Measurements from ENCODE around the gene CSGALNACT2. TPM values are rescaled to one million over a fixed set of nuclear protein-coding genes. Genes with fewer than 3 reads are reported as not detected.
"Not testable (repeated sequence)": the region's sequence is repeated elsewhere in the genome, so short reads cannot be mapped to it uniquely, and the experiment has no call there.

Gene CSGALNACT2, protein sequence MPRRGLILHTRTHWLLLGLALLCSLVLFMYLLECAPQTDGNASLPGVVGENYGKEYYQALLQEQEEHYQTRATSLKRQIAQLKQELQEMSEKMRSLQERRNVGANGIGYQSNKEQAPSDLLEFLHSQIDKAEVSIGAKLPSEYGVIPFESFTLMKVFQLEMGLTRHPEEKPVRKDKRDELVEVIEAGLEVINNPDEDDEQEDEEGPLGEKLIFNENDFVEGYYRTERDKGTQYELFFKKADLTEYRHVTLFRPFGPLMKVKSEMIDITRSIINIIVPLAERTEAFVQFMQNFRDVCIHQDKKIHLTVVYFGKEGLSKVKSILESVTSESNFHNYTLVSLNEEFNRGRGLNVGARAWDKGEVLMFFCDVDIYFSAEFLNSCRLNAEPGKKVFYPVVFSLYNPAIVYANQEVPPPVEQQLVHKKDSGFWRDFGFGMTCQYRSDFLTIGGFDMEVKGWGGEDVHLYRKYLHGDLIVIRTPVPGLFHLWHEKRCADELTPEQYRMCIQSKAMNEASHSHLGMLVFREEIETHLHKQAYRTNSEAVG
- polyA plus RNA-seq, result 10 to 100 TPM; 14.8 to 27.6 (median 17.6) TPM

DNA sequence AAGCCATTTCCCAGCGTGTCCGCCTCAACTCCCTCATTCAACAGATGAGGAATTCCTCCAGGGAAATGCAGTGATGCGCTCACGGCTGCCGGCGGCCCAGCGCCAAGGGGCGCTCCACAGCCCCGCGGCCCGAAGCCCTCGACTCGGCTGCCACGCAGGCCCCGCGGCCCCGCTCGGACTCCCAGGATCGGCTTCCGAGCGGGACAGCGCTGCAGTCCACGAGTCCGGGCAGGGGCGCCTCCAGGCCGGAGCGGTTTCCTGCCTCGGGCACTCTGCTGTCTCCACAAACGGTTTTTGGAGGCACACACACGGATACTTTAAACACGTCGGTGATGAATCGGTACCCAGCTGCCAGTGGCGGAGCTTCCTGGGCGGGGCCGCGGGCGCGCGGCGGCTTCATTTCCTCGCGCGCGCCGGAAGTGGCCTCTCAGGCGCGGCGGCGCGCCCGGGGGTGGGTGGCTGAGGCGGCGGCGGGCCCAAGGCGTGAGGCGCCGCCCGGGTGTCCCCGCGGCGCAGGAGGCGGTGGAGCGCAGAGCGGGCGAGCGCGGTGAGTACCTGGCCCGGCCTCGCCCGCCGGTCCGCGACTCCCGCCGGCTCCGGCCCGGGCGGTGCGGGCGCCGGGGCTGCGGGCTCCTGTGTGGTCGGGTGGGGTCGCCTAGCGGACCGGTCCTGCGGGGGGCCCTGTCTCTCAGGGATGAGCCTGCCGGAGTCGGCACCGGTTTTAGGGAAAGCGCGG lies at the start of gene CSGALNACT2:
Gene CSGALNACT2 (plus strand): TSS at position 425 of the 736 bp plus-strand sequence. CDS start 16,705 bp downstream, outside the sequence.
- Mint-ChIP-seq H3K27me3 (ENCODE audit: low read depth in 3 of 3) (peaks cover 9 to 18% (median 17%) of the 10 kb centered on the region in 3 donors), H3K4me3 (peak within 1 kb of the TSS; percentile 93 to 100 (median 95)), H3K9me3 (no peaks in the 10 kb centered on the region), H3K36me3 (peaks cover 0 to 3% (median 0%) of the 10 kb centered on the region in 3 donors), H3K27ac (peak within 1 kb of the TSS; percentile 96 to 100 (median 98)), H3K4me1 (peaks cover 52 to 88% of the 10 kb centered on the region in 2 donors)
- DNase-seq, result peak; percentile 90 to 92 (median 90)

DNA sequence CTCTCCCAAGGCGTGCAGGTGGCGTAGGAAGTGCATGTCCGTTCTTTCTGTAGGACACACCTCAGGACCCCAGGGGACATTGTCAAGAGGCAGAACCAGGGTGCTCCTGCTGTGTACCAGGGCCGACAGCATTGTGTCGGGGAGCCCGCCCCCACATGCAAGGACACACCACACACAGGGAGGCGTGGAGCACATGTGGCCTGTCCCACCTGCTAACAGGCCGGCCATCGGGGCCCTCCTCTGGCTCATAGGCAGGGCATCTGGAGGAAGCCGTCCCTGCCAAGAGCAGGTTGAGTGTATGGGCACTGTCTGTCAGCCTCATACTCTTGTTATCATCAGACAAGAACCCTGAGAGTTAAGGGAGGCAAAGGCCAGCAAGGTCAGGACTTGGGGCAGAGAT lies 48.7 kb upstream of the CSGALNACT2 start:
- H3K4me3 Mint-ChIP-seq, result no peak overlapping the region
- H3K36me3 Mint-ChIP-seq, result no peaks in the 10 kb centered on the region
- H3K4me1 Mint-ChIP-seq, result no peaks in the 10 kb centered on the region
- H3K27ac Mint-ChIP-seq, result no peak overlapping the region
- peaks cover under 1 to 8% (median 4%) of the 10 kb centered on the region in 3 donors for H3K27me3 Mint-ChIP-seq (ENCODE audit: low read depth in 3 of 3)
- no peak for DNase-seq
- peaks cover 0 to 1% (median 0%) of the 10 kb centered on the region in 6 donors for H3K9me3 Mint-ChIP-seq

DNA sequence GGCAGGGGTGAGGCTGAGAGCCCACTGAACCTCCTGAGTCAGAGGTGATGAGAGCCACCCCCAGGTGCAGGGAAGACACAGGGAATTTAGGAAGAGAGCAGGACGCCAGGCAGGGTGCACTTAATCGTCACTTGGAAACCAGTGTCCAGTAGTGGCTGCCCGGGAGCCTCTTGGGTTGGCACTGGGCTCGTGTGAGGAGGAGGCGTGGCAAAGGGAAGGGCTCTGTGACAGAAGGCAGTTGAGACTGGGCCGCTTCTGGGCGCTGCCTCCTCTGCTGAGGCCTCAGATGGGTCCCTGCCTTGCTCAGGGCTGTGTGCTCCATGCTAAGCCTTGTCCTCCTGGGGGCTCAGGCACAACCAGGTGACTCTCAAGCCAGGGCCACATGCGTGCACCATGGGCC lies 48.1 kb upstream of the CSGALNACT2 start:
- Mint-ChIP-seq H3K9me3 (peaks cover 0 to 1% (median 0%) of the 10 kb centered on the region in 6 donors), H3K27me3 (ENCODE audit: low read depth in 3 of 3) (peaks cover 0 to 6% (median 3%) of the 10 kb centered on the region in 3 donors), H3K4me1 (no peaks in the 10 kb centered on the region), H3K27ac (no peak overlapping the region), H3K4me3 (no peak overlapping the region), H3K36me3 (no peaks in the 10 kb centered on the region)
- DNase-seq, result no peak

DNA sequence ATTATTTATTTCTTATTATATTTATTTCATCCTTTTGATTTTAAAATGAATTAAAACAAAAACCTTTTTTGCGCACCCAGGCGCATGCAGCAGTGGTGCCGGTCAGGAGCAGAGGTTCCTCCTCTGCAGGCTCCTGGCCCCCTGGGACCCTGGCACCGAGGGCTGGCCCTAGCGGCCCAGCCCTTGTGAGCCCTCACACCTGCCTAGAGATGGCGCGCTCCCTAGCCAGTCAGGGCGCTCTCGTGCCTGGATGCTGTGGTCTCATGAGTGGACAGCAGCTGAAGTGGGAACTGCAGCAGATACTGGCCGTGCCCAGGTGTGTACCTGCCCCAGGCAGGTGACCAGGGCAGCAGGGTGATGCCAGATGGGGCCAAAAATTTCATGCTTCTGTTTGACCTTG lies 47.6 kb upstream of the CSGALNACT2 start:
- H3K4me1 Mint-ChIP-seq, result no peaks in the 10 kb centered on the region
- no peak overlapping the region for H3K4me3 Mint-ChIP-seq
- H3K36me3 Mint-ChIP-seq, result no peaks in the 10 kb centered on the region
- DNase-seq, result no peak
- H3K27ac Mint-ChIP-seq, result no peak overlapping the region
- H3K27me3 Mint-ChIP-seq (ENCODE audit: low read depth in 3 of 3), result peaks cover 0 to 8% (median 5%) of the 10 kb centered on the region in 3 donors
- H3K9me3 Mint-ChIP-seq, result peaks cover 0 to 1% (median 0%) of the 10 kb centered on the region in 6 donors

DNA sequence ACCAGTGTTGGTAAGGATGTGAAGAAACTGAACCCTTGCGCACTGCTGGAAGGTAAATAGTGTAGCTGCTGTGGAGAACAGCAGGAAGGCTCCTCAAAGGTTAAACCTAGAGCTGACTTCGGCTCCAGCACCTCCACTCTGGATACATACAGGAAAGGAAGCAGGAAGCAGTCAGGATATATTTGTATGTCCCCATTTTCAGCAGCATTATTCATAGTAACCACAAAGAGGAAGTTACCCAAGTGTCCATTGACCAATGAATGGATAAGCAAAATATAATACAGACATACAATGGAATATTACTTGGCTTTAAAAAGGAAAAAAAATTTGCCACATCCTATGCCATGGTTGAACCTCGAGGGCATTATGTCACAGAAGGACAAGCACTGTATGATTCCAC lies 46.4 kb upstream of the CSGALNACT2 start:
- peaks cover 0 to 1% (median 0%) of the 10 kb centered on the region in 6 donors for H3K9me3 Mint-ChIP-seq
- DNase-seq, result no peak
- no peaks in the 10 kb centered on the region for H3K4me1 Mint-ChIP-seq
- H3K36me3 Mint-ChIP-seq, result no peaks in the 10 kb centered on the region
- H3K4me3 Mint-ChIP-seq, result no peak overlapping the region
- H3K27ac Mint-ChIP-seq, result no peak overlapping the region
- peaks cover 0 to 8% (median 5%) of the 10 kb centered on the region in 3 donors for H3K27me3 Mint-ChIP-seq (ENCODE audit: low read depth in 3 of 3)

DNA sequence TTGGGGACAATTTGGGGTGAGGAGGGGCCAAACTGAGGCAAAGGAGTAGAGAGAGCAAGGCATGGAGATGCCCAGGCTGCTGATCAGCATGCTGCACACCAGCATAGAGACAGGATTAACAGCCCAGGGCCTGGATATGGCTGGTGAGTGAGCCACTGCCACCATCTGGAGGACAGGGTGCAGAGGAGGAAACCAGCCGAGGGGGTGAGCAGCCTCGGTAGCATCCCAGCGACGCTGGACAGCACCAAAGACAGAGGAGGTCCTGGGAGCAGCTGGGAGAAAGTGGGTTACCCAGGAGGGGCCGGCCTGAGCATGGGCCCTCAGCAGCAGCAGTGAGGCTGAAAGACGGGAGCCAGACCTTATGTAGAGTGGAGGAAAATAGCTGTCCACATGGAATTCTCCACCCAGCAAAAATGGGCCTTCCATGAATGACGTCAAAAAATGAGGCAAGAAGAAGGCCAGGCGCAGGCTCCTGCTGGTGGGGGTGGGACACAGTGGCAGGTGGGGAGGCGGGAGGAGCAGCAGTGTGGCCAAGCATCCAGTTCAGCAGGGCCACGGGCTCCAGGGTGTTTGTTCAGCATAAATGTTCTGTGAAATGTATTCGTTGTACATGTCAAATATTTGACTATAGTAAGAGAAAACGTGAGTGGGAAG lies 44.7 kb upstream of the CSGALNACT2 start:
- Mint-ChIP-seq H3K36me3 (no peaks in the 10 kb centered on the region), H3K27me3 (ENCODE audit: low read depth in 3 of 3) (peaks cover 0 to 8% (median 4%) of the 10 kb centered on the region in 3 donors), H3K4me1 (no peaks in the 10 kb centered on the region), H3K27ac (no peak overlapping the region), H3K4me3 (no peak overlapping the region), H3K9me3 (no peaks in the 10 kb centered on the region)
- DNase-seq, result no peak

DNA sequence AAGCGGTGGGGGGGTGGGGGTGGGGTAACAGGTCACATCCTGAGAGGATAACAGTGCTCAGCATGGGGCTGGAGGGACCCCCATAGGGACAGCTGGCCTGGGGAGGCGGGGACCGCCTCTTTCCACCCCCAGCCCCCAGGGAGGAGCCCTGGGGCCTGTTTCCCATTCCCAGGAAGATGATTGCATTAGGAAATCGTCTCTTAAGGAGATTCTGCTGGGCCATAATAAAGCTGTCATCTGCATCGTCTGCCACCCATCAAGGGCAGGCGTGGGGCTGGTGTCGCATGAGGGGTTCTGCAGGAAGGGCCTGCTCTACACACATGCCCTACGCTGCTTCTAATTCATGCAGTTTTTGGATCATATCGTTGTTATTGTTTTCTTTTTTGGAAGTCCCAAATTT lies 44.2 kb upstream of the CSGALNACT2 start:
- DNase-seq, result no peak
- Mint-ChIP-seq H3K4me1 (no peaks in the 10 kb centered on the region), H3K36me3 (no peaks in the 10 kb centered on the region), H3K9me3 (no peaks in the 10 kb centered on the region), H3K4me3 (no peak overlapping the region), H3K27ac (no peak overlapping the region), H3K27me3 (ENCODE audit: low read depth in 3 of 3) (peaks cover 0 to 8% (median 2%) of the 10 kb centered on the region in 3 donors)

DNA sequence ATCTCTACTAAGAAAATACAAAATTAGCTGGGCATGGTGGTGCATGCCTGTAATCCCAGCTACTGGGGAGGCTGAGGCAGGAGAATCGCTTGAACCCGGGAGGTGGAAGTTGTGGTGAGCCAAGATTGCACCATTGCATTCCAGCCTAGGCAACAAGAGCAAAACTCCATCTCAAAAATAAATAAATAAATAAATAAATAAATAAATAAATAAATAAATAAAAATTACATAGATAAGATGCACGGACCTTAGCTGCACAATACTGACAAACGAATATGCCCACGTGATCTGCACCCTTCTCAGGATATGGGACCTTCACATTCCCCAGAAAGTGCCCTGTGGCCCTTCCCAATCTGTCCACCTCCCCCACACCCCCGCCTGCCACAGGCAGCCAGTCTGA lies 38.9 kb upstream of the CSGALNACT2 start:
- not testable (repeated sequence) for H3K9me3 Mint-ChIP-seq, H3K4me1 Mint-ChIP-seq, H3K36me3 Mint-ChIP-seq, DNase-seq, H3K4me3 Mint-ChIP-seq, H3K27ac Mint-ChIP-seq
- peaks cover 5 to 17% (median 10%) of the 10 kb centered on the region in 3 donors for H3K27me3 Mint-ChIP-seq (ENCODE audit: low read depth in 3 of 3)

DNA sequence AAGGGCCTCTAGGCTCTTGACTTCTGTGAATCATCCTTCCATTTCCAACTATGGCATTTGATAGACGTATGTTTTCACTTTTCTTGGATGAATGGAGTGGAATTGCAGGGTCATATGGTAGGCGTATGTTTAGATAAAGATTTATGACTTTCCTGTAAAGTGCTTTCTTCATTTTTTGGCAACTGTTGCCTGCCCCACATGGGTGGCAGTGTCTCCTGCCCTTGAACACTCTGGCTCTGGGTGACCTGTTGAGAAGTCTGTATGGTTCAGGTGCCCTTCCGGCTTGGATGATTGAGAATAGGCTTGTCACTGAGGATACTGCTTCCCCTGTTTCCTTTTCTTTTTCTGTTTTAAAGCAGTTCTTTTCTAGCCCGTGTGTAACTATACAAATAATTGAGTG lies 38.3 kb upstream of the CSGALNACT2 start:
- peaks cover 5 to 17% (median 10%) of the 10 kb centered on the region in 3 donors for H3K27me3 Mint-ChIP-seq (ENCODE audit: low read depth in 3 of 3)
- H3K27ac Mint-ChIP-seq, result no peak overlapping the region
- DNase-seq, result no peak
- H3K9me3 Mint-ChIP-seq, result no peaks in the 10 kb centered on the region
- H3K4me3 Mint-ChIP-seq, result no peak overlapping the region
- peaks cover 6% of the 10 kb centered on the region in 2 donors for H3K4me1 Mint-ChIP-seq
- H3K36me3 Mint-ChIP-seq, result no peaks in the 10 kb centered on the region

DNA sequence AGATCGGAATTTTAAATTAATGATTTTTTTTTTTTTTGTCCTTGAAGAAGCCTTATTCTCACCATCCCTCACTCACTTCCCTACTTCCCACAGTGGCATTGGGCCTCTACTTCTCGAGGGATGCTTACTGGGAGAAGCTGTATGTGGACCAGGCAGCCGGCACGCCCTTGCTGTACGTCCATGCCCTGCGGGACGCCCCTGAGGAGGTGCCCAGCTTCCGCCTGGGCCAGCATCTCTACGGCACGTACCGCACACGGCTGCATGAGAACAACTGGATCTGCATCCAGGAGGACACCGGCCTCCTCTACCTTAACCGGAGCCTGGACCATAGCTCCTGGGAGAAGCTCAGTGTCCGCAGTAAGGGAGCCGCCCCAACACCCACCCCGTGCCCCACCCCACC lies 37.9 kb upstream of the CSGALNACT2 start:
- no peak for DNase-seq
- Mint-ChIP-seq H3K36me3 (no peaks in the 10 kb centered on the region), H3K27ac (no peak overlapping the region), H3K4me1 (peaks cover 6 to 9% of the 10 kb centered on the region in 2 donors), H3K4me3 (no peak overlapping the region), H3K9me3 (no peaks in the 10 kb centered on the region), H3K27me3 (ENCODE audit: low read depth in 3 of 3) (peaks cover 5 to 17% (median 10%) of the 10 kb centered on the region in 3 donors)

DNA sequence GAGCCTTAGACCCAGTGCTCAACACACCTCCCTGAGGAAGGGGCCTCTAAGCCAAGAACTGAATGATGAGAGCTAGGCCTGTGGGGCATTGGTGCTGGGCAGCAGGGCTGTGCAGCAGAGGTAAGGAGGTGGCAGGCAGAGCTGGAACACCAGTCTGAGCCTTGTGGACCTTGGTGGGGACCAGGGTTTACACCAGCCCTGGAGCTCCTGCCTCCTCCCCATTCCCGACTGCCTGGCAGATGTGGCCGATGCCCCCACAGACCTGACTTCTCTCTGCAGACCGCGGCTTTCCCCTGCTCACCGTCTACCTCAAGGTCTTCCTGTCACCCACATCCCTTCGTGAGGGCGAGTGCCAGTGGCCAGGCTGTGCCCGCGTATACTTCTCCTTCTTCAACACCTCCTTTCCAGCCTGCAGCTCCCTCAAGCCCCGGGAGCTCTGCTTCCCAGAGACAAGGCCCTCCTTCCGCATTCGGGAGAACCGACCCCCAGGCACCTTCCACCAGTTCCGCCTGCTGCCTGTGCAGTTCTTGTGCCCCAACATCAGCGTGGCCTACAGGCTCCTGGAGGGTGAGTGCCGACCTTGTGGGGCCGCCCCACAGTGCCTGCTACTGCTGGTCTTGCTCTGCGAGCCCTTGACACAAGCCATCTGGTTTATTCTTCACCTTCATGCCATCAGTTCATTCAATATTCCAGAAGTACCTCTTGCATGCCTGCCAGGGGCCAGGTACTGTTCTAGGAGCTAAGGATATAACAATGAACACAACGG lies 36.0 kb upstream of the CSGALNACT2 start:
- no peaks in the 10 kb centered on the region for H3K9me3 Mint-ChIP-seq
- peaks cover 17 to 22% of the 10 kb centered on the region in 2 donors for H3K4me1 Mint-ChIP-seq
- H3K27me3 Mint-ChIP-seq (ENCODE audit: low read depth in 3 of 3), result peaks cover 3 to 17% (median 10%) of the 10 kb centered on the region in 3 donors
- peak overlapping the region in 2 of 5 donors; percentile 54 to 63 for H3K4me3 Mint-ChIP-seq
- DNase-seq, result no peak
- H3K36me3 Mint-ChIP-seq, result no peaks in the 10 kb centered on the region
- H3K27ac Mint-ChIP-seq, result peak overlapping the region in 1 of 6 donors; percentile 7

DNA sequence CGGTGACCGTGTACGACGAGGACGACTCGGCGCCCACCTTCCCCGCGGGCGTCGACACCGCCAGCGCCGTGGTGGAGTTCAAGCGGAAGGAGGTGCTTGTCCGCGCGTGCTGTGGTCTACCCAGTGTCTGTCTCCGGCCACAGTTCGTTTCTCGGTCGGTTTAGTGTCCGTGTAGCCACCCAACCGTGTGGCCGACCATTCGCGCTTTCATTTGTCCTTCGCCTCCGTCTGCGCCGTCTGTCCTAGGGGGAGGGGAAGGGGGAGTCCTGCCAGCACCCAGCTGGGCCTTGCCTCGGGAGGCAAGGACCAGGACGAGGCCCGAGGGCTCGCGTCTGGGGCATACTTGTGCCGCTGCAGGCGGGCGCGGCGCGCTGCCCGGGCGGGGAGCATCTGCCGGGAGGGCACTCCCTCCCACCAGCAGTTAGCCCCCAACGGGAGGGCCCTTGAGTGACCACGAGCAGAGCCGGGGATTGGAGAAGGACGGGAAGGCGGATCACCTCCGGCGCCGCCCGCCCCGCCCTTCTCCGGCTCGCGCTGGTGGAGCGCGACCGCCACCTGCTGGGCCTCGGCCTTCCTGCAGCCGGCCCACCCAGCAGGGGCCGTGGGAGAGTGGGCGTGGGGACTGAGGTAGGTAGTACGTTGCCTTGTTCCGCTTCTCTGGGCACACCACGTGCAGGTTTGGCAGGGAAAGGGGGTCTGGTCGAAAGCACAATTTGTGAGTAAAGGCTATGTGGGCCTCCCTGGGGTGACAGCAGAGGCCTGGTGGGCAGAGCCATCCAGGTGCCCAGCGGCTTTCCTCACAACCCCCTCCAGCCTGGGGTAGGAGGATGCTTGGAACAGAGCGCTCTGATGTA lies 32.9 kb upstream of the CSGALNACT2 start:
- Mint-ChIP-seq H3K36me3 (no peaks in the 10 kb centered on the region), H3K4me3 (peak overlapping the region; percentile 73 to 84 (median 82)), H3K4me1 (peaks cover 22% of the 10 kb centered on the region in 2 donors), H3K27me3 (ENCODE audit: low read depth in 3 of 3) (peaks cover 4 to 12% (median 12%) of the 10 kb centered on the region in 3 donors), H3K9me3 (no peaks in the 10 kb centered on the region), H3K27ac (peak overlapping the region in 3 of 6 donors; percentile 16 to 74 (median 28))
- DNase-seq, result peak; percentile 76 to 80 (median 79)

Measured in immature natural killer cell (primary cell).